T47D (cell line): ENCODE measurements around the gene HMX3.
A peak's percentile ranks its signal among the peaks of the same experiment; 100 is the strongest.

Experiments used
- DNase-seq, 2 experiments: peaks; one replicate each; pipeline versions ENCODE4 v3.0.0 to v3.0.0-alpha.2; 2011 to 2012; ENCODE audit warnings: low read depth in 1 of 2, low spot score in 1 of 2
- JUND ChIP-seq: IDR thresholded peaks from 2 replicates; pipeline ENCODE4 v1.6.1; 2012; ENCODE audit warnings: low read depth
- in situ Hi-C: cut with HindIII; loops from 2 replicates; pipeline ENCODE4 v1.10.0; 2016; ENCODE audit warnings: low sequenced_read_pairs, low pct_unique_long_range_greater_than_20kb

HMX3 gene

DNA sequence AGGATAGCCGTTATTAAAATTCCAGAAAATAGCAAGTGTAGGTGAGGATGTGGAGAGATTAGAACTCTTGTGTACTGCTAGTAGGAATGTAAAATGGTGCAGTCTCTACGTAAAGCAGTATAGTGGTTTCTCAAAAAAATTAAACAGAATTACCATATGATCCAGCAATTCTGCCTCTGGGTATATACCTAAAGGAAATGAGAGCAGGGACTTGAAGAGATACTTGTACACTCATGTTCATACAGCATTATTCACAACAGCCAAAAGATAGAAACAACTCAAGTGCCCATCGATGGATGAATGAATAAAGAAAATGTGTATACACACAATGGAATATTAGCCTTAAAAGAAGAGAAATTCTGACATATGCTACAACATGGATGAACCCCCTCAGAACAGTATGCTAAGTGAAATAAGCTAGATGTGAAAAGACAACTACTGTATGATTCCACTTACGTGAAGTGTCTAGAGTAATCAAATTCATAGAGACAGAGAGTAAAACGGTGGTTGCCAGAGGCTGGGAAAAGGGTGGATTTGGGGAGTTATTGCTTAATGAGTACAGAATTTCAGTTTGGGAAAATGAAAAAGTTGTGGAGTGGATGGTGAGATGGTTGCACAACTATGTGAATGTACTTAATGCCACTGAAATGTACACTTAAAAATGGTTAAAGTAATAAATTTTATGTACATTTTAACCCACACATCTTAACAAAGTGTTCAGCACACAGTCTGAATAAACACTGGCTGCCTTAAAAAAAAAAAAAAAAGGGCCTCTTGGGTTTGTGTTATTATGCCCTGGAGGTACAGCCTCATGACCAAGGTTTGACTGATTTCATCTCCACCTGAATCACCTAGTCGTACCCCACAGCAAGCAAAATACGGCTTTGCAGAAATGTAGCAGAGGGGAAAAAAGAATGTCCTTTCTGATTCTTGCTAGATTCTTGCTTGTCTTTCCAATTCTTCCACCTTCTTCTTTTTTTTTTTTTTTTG, 44.6 kb downstream of the HMX3 start:
- DNase-seq: peak in 1 of 2 experiments; percentile 24
- TF ChIP-seq JUND: no peak
- in situ Hi-C loops: no loop called here

DNA sequence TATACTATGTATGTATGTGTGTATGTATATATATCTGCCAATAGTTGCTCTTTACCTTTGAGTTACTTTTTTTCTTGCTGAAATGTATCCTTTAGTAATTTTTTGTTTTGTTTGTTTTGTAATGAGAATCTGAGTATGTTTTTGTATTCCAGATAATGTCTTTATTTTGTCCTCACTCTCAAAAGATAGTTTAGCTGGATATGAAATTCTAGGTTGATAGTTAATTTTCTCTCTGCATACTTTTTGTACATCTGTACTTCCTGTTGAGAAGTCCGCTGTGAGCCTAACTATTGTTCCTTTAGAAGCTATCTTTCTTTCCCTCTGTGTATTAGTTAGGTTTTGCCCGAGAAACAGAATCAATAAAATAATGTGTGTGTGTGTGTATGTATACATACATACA, 48.0 kb downstream of the HMX3 start:
- DNase-seq: no peak
- in situ Hi-C loops: no loop called here
- no peak for TF ChIP-seq JUND

DNA sequence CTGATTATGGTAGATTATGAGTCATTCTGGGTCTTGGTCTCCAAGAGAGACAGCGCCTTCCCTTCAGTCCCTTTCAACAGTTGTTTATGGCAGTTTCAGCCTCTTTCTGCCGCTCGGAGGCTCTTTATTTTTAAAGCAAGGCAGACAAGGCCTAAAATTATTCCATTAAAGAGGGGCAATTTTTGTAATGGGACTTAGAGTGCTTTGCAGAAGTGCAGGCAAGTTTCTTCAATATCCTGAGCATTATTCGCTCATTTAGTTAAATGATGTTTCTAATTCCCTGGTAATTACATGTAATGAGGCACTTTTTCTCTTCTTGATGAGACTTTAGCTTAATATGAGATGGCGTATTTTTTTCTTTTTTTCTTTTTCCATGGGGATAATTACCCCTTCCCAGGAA, 52.0 kb downstream of the HMX3 start:
- no peak for DNase-seq
- in situ Hi-C loops: no loop called here
- no peak for TF ChIP-seq JUND
